ENCODE results near the gene TRPV5. TPM values are rescaled to one million over a fixed set of nuclear protein-coding genes. Genes with fewer than 3 reads are reported as not detected.

Gene TRPV5
- total RNA-seq, 2 donors from 2014 or later, result not detected

GRCh38 chr7:142867097-142867378, 66.5 kb downstream of the TRPV5 start:
- H3K9me3 ChIP-seq, result no peaks in the 10 kb centered on the region
- H3K27me3 ChIP-seq, result no peaks in the 10 kb centered on the region
- TF ChIP-seq POLR2A (IDR thresholded peaks at IDR 0.05), result no peak
- TF ChIP-seq CTCF (IDR thresholded peaks at IDR 0.05), result no peak
- WGBS, 2 donors, result 34 to 46% methylated on average over 4 of the region's 4 CpGs
- H3K4me1 ChIP-seq, result no peaks in the 10 kb centered on the region
- no peak overlapping the region for H3K27ac ChIP-seq
- no peak for DNase-seq
- H3K4me3 ChIP-seq, result no peak overlapping the region
- no peaks in the 10 kb centered on the region for H3K36me3 ChIP-seq (replicated peaks in 1 of 2; ENCODE audit: insufficient read depth in 1 of 2, low read depth in 2 of 2)
- intact Hi-C loops (cut with DNase I), result no loop called here
- no peak for ATAC-seq

- DNase-seq (peak; percentile 63 to 73 (median 70)), ATAC-seq (peak; percentile 67)
- Histone ChIP-seq H3K36me3 (replicated peaks in 1 of 2; ENCODE audit: insufficient read depth in 1 of 2, low read depth in 2 of 2) (no peaks in the 10 kb centered on the region), H3K4me1 (no peaks in the 10 kb centered on the region), H3K9me3 (no peaks in the 10 kb centered on the region), H3K27me3 (no peaks in the 10 kb centered on the region), H3K27ac (no peak overlapping the region), H3K4me3 (no peak overlapping the region)
- TF ChIP-seq POLR2A (IDR thresholded peaks at IDR 0.05) (no peak), CTCF (IDR thresholded peaks at IDR 0.05) (peak; percentile 59 to 83 (median 76))
- 33 to 42% methylated on average over 16 to 18 of the region's 18 CpGs for WGBS, 2 donors
- intact Hi-C loops (cut with DNase I), result no loop called here
Observed at GRCh38 chr7:142866361-142867096, 67.0 kb downstream of the TRPV5 start.

GRCh38 chr7:142865766-142866165, 67.8 kb downstream of the TRPV5 start:
- no peak for DNase-seq
- H3K4me1 ChIP-seq, result no peaks in the 10 kb centered on the region
- ATAC-seq, result no peak
- no peak overlapping the region for H3K27ac ChIP-seq
- peaks cover 0 to 2% of the 10 kb centered on the region in 2 donors for H3K36me3 ChIP-seq (replicated peaks in 1 of 2; ENCODE audit: insufficient read depth in 1 of 2, low read depth in 2 of 2)
- H3K27me3 ChIP-seq, result no peaks in the 10 kb centered on the region
- no peak overlapping the region for H3K4me3 ChIP-seq
- 40 to 41% methylated on average over 13 of the region's 13 CpGs for WGBS, 2 donors
- intact Hi-C loops (cut with DNase I), result no loop called here
- TF ChIP-seq POLR2A (IDR thresholded peaks at IDR 0.05) (no peak), CTCF (IDR thresholded peaks at IDR 0.05) (no peak)
- H3K9me3 ChIP-seq, result no peaks in the 10 kb centered on the region

- ATAC-seq (no peak), DNase-seq (no peak)
- no peaks in the 10 kb centered on the region for H3K9me3 ChIP-seq
- peaks cover 0 to 2% of the 10 kb centered on the region in 2 donors for H3K36me3 ChIP-seq (replicated peaks in 1 of 2; ENCODE audit: insufficient read depth in 1 of 2, low read depth in 2 of 2)
- H3K4me1 ChIP-seq, result peaks cover under 1% of the 10 kb centered on the region
- TF ChIP-seq CTCF (IDR thresholded peaks at IDR 0.05) (no peak), POLR2A (IDR thresholded peaks at IDR 0.05) (no peak)
- no peak overlapping the region for H3K27ac ChIP-seq
- no peak overlapping the region for H3K4me3 ChIP-seq
- H3K27me3 ChIP-seq, result no peaks in the 10 kb centered on the region
- intact Hi-C loops (cut with DNase I), result no loop called here
- WGBS, 2 donors, result 70 to 81% methylated on average over 9 to 14 of the region's 14 CpGs
Observed at GRCh38 chr7:142864980-142865747, 68.4 kb downstream of the TRPV5 start.

Data from body of pancreas (tissue), 4 donors.